Measurements from ENCODE around the gene ZNF148.

The ZNF148 gene

GRCh38 chr3:125192190-125193035 is 182.7 kb downstream of the ZNF148 start:
- DNase-seq (ENCODE audit: low read depth in 2 of 2, low spot score in 1 of 2) = no peak

- no peak for DNase-seq (ENCODE audit: low read depth in 2 of 2, low spot score in 1 of 2)
Observed at GRCh38 chr3:125191730-125192129, 183.4 kb downstream of the ZNF148 start.

GRCh38 chr3:125191256-125191655 is 183.9 kb downstream of the ZNF148 start:
- no peak for DNase-seq (ENCODE audit: low read depth in 2 of 2, low spot score in 1 of 2)

- no peak for DNase-seq (ENCODE audit: low read depth in 2 of 2, low spot score in 1 of 2)
Observed at GRCh38 chr3:125190786-125191185, 184.3 kb downstream of the ZNF148 start.

- DNase-seq (ENCODE audit: low read depth in 2 of 2, low spot score in 1 of 2) = no peak
Observed at GRCh38 chr3:125189378-125190165, 185.6 kb downstream of the ZNF148 start.

- DNase-seq (ENCODE audit: low read depth in 2 of 2, low spot score in 1 of 2) = no peak
Observed at GRCh38 chr3:125188955-125189354, 186.2 kb downstream of the ZNF148 start.

GRCh38 chr3:125187599-125187910 is 187.6 kb downstream of the ZNF148 start:
- DNase-seq (ENCODE audit: low read depth in 2 of 2, low spot score in 1 of 2) = no peak

GRCh38 chr3:125186800-125187598 is 188.1 kb downstream of the ZNF148 start:
- no peak for DNase-seq (ENCODE audit: low read depth in 2 of 2, low spot score in 1 of 2)

- DNase-seq (ENCODE audit: low read depth in 2 of 2, low spot score in 1 of 2) = no peak
Observed at GRCh38 chr3:125186261-125186787, 188.8 kb downstream of the ZNF148 start.

GRCh38 chr3:125185805-125186204 is 189.3 kb downstream of the ZNF148 start:
- DNase-seq (ENCODE audit: low read depth in 2 of 2, low spot score in 1 of 2) = no peak

GRCh38 chr3:125179884-125180240 is 195.3 kb downstream of the ZNF148 start:
- DNase-seq (ENCODE audit: low read depth in 2 of 2, low spot score in 1 of 2) = no peak

- DNase-seq (ENCODE audit: low read depth in 2 of 2, low spot score in 1 of 2) = no peak
Observed at GRCh38 chr3:125179143-125179883, 195.8 kb downstream of the ZNF148 start.

- no peak for DNase-seq (ENCODE audit: low read depth in 2 of 2, low spot score in 1 of 2)
Observed at GRCh38 chr3:125177746-125178145, 197.4 kb downstream of the ZNF148 start.
